Measurements from ENCODE around the gene OBSCN.
"Not testable (repeated sequence)": the region's sequence is repeated elsewhere in the genome, so short reads cannot be mapped to it uniquely, and the experiment has no call there.

DNA sequence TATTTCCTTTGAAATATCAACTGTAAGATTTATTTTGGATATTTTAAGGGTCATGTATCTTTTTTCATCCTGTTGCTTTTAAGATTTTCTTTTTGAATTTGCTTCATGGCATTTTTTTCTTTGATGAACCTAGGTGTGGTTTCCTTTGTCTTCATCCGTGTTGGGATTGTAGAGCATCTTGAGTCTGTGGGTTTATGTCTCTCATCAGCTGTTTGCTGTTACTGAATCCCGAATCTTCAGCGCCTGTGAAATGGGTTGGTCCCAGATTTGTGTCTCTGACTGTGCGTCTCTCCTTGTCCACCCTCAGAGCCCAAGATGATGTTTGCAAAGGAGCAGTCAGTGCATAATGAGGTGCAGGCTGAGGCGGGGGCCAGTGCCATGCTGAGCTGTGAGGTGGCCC lies 36.1 kb downstream of the OBSCN start:
- TF ChIP-seq ELF4 (IDR thresholded peaks at IDR 0.05); HDGF (IDR thresholded peaks at IDR 0.05; ENCODE audit: borderline replicate concordance); FOXM1 (IDR thresholded peaks at IDR 0.05; ENCODE audit: borderline replicate concordance); FOXK2 (IDR thresholded peaks at IDR 0.05); SUZ12 (IDR thresholded peaks at IDR 0.05); TARDBP (IDR thresholded peaks at IDR 0.05); ZNF384 (IDR thresholded peaks at IDR 0.05); LEF1 (IDR thresholded peaks at IDR 0.05; ENCODE audit: borderline replicate concordance); PKNOX1 (IDR thresholded peaks at IDR 0.05); FOXA1 (IDR thresholded peaks at IDR 0.05); SP1 (IDR thresholded peaks at IDR 0.05): not testable (repeated sequence)

All from HEK293T (cell line).